Stimulated activated CD4-positive, alpha-beta T cell treated with anti-CD3 and anti-CD28 coated beads, Interleukin-1b, Interleukin-23, amount 100 ng/mL, for 48 hours (primary cell): ENCODE results near the gene HBZ.
"Not testable (repeated sequence)": the region's sequence is repeated elsewhere in the genome, so short reads cannot be mapped to it uniquely, and the experiment has no call there.

Experiments
- DNase-seq: peaks from one replicate; pipeline ENCODE4 v3.0.0-alpha.2; 2020

The HBZ gene

DNA sequence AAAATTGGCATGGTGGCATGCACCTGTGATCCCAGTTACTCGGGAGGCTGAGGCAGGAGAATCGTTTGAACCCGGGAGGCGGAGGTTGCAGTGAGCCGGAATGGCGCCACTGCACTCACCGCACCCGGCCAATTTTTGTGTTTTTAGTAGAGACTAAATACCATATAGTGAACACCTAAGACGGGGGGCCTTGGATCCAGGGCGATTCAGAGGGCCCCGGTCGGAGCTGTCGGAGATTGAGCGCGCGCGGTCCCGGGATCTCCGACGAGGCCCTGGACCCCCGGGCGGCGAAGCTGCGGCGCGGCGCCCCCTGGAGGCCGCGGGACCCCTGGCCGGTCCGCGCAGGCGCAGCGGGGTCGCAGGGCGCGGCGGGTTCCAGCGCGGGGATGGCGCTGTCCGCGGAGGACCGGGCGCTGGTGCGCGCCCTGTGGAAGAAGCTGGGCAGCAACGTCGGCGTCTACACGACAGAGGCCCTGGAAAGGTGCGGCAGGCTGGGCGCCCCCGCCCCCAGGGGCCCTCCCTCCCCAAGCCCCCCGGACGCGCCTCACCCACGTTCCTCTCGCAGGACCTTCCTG, 27.7 kb downstream of the HBZ start, which contains the start of gene HBQ1:
HBQ1 (plus strand) TSS at position 359 of the 575 bp plus-strand sequence; CDS start at position 387, 28 bp downstream.
- DNase-seq: no peak

GRCh38 chr16:180681-181564, 28.5 kb downstream of the HBZ start:
- peak; percentile 86 for DNase-seq

DNA sequence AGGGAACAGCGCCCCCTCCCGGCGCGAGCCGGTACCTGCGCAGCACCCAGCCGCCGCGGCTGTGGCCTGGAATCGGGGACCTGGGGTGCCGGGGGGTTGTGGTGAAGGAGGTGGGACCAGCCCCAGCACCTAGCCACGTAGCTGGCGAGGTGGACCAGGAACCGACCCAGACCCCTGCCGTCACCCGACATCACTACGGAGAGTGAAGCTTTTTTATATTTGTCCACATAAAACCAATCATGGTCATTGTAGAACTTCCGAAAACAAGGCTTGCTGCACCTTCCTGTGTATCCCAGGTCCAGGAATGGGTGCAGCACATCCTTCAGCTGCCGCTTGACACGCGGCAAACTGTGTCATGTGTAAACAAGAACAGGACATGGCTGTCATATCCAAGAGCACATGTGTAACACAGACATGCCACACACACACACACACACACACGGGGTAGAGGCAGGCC, 29.1 kb downstream of the HBZ start:
- no peak for DNase-seq

- DNase-seq: no peak
Observed at GRCh38 chr16:183005-183404, 30.6 kb downstream of the HBZ start.

DNA sequence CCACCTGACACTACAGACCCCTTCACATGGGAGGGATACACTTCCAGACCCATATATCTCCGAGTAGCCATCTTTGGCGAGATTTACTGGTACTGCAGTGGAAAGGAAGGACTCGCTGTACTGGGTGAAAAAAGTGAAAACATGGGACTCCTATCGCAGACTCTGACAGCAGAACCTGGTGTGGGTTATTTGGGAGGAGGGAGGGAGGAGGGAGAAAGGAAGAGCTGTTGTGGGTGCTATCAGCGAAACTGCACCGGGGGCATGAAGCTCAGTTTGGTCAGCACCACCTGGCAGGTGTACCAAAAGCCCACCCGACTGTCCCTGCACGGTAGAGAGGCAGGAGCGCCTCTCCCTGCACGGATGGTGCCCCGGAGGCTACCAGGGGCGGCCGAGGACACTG, 32.8 kb downstream of the HBZ start:
- no peak for DNase-seq

GRCh38 chr16:185691-186090, 33.2 kb downstream of the HBZ start:
- no peak for DNase-seq

GRCh38 chr16:187330-187729, 34.9 kb downstream of the HBZ start:
- DNase-seq: no peak

DNA sequence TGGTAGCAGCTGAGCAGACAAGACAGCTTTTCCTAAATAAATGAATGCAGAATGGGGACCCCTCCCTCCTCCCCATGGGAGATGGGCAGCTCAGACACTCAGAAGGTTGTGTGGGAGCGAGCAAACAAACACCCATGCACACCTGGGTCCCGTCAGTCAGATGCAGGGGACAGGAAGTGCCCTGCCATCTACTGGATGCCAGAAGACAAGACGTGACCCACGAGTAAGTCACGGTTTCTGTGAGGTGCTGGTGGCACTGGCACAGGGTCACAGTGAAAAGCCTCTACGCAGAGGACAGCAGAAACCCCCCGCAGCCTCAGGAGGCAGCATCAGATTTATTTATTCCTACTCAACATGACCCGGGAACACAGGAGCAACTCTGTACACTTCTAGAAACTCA, 36.2 kb downstream of the HBZ start:
- DNase-seq: peak; percentile 23

DNA sequence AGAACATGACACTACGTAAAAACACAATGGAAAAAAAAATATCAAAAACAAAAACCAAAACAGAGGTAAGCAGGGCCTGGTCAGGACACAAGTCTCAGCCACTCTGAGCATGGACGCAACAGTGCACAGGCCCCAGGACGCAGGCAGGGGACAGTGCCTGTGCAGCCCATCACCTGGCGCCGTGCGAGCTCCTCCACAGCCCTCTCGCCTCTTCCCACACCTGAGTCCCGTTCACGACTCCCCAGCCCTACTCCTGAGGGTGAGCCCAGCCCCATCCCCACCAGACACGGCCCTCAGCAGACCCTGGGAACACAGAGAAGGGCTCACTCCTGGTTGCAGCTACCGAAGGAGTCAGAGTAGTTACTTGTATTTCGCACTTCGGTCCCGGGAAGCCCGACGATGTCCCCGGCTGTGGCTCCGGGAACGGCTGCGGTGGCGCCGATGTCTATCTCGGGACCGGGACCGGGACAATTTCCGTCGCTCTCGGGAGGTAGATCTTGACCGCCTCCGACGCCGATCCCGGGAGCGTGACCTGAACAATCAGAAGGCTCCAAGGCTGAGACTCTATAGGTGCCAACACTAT, 37.3 kb downstream of the HBZ start:
- no peak for DNase-seq

- no peak for DNase-seq
Observed at GRCh38 chr16:191831-192230, 39.4 kb downstream of the HBZ start.

- no peak for DNase-seq
Observed at GRCh38 chr16:192686-193085, 40.2 kb downstream of the HBZ start.

DNA sequence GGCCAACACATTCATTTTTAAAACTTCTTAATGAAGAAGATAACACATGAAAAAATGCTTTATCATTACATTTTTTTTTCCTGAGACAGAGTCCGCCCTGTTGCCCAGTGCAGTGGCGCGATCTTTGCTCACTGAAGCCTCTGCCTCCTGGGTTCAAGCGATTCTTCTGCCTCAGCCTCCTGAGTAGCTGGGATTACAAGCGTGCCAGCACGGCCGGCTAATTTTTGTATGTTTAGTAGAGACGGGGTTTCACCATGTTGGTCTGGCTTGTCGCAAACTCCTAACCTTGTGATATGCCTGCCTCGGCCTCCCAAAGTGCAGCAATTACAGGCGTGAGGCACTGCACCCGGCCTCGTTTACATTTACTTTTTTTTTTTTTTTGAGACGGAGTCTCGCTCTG, 41.0 kb downstream of the HBZ start:
- no peak for DNase-seq

- DNase-seq: no peak
Observed at GRCh38 chr16:194516-194915, 42.1 kb downstream of the HBZ start.

- DNase-seq: no peak
Observed at GRCh38 chr16:200388-200787, 47.9 kb downstream of the HBZ start.

GRCh38 chr16:203246-203645, 50.8 kb downstream of the HBZ start:
- no peak for DNase-seq

DNA sequence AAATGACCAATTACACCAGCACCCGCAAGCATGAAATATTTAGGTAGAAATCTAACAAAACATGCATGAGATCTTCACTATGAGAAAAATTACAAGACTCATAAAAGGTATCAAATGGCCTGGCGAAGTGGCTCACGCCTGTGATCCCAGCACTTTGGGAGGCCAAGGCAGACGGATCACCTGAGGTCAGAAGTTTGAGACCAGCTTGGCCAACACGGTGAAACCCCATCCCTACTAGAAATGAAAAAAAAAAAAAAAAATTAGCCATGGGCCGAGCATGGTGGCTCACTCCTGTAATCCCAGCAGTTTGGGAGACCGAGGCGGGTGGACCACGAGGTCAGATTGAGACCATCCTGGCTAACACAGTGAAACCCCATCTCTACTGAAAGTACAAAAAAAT, 51.6 kb downstream of the HBZ start:
- DNase-seq: not testable (repeated sequence)
